GM23338 (cell line): Measurements from ENCODE around the gene USP9Y. TPM values are rescaled to one million over a fixed set of nuclear protein-coding genes. Genes with fewer than 3 reads are reported as not detected.

Experiments
- ATAC-seq: fragments of 200-7000 bp; cut with Tn5 transposase; 3 replicates; pipeline ENCODE4 v1.9.1; 2020
- DNase-seq: peaks from one replicate; pipeline ENCODE4 v3.0.0-alpha.2; 2015; ENCODE audit warnings: low spot score
- H2AFZ ChIP-seq: fragments of 200-600 bp; sonication (generic); 2 replicates; pipeline ENCODE4 v1.8.0; 2016; ENCODE audit warnings: antibody characterized with exemption, mild to moderate bottlenecking, moderate library complexity
- H3F3A ChIP-seq: fragments of 200-600 bp; sonication (generic); replicated peaks from 2 replicates; pipeline ENCODE4 v1.8.0; 2017; ENCODE audit warnings: antibody characterized with exemption, mixed run types, low read depth
- H3K27ac ChIP-seq: fragments of 200-600 bp; sonication (generic); 2 replicates; pipeline ENCODE4 v1.6.1; 2016; ENCODE audit warnings: low read depth
- H3K27me3 ChIP-seq: fragments of 200-600 bp; sonication (generic); 2 replicates; pipeline ENCODE4 v1.8.0; 2016; ENCODE audit warnings: mild to moderate bottlenecking, mixed run types, moderate library complexity; ENCODE audit not compliant: insufficient read depth
- H3K36me3 ChIP-seq: fragments of 200-600 bp; sonication (generic); 2 replicates; pipeline ENCODE4 v1.8.0; 2016; ENCODE audit warnings: mild to moderate bottlenecking; ENCODE audit not compliant: insufficient read depth
- H3K4me1 ChIP-seq: fragments of 200-600 bp; sonication (generic); 2 replicates; pipeline ENCODE4 v1.8.0; 2016; ENCODE audit warnings: mild to moderate bottlenecking, moderate library complexity; ENCODE audit not compliant: insufficient read depth
- H3K4me2 ChIP-seq: fragments of 200-600 bp; sonication (generic); 2 replicates; pipeline ENCODE4 v1.7.1; 2017; ENCODE audit warnings: mixed run types
- H3K4me3 ChIP-seq: fragments of 200-600 bp; sonication (generic); 2 replicates; pipeline ENCODE4 v1.6.1; 2016; ENCODE audit warnings: mixed run types
- H3K79me2 ChIP-seq: fragments of 200-600 bp; sonication (generic); replicated peaks from 2 replicates; pipeline ENCODE4 v1.8.0; 2017; ENCODE audit warnings: mild to moderate bottlenecking; ENCODE audit not compliant: insufficient read depth
- H3K9me2 ChIP-seq: fragments of 200-600 bp; sonication (generic); 2 replicates; pipeline ENCODE4 v1.8.0; 2017; ENCODE audit not compliant: insufficient read depth
- H4K20me1 ChIP-seq: fragments of 200-600 bp; sonication (generic); replicated peaks from 2 replicates; pipeline ENCODE4 v1.8.0; 2017; ENCODE audit warnings: mild to moderate bottlenecking; ENCODE audit not compliant: insufficient read depth
- H3K27ac Mint-ChIP-seq: 2 replicates; pipeline ENCODE4 v1.8.0; 2020; ENCODE audit warnings: inconsistent platforms, mild to moderate bottlenecking, moderate library complexity, mixed read lengths
- H3K27me3 Mint-ChIP-seq: 3 replicates; pipeline ENCODE4 v1.8.0; 2022; ENCODE audit warnings: low read depth, mild to moderate bottlenecking, moderate library complexity, mixed read lengths, inconsistent platforms; ENCODE audit not compliant: insufficient read depth, poor library complexity
- H3K36me3 Mint-ChIP-seq: 3 replicates; pipeline ENCODE4 v1.8.0; 2021; ENCODE audit warnings: low read depth, mild to moderate bottlenecking, inconsistent platforms, moderate library complexity, mixed read lengths
- H3K4me1 Mint-ChIP-seq: 3 replicates; pipeline ENCODE4 v1.8.0; 2020; ENCODE audit warnings: mild to moderate bottlenecking, inconsistent platforms, mixed read lengths
- H3K4me3 Mint-ChIP-seq: 3 replicates; pipeline ENCODE4 v1.8.0; 2021; ENCODE audit warnings: moderate library complexity, mild to moderate bottlenecking, inconsistent platforms, mixed read lengths
- H3K9me3 Mint-ChIP-seq: 3 replicates; pipeline ENCODE4 v1.8.0; 2020; ENCODE audit warnings: moderate library complexity, mild to moderate bottlenecking, inconsistent platforms, mixed read lengths
- CREB1 ChIP-seq: fragments of 250-450 bp; sonication (Bioruptor Pico); IDR thresholded peaks from 2 replicates; pipeline ENCODE4 v1.5.0; 2020; ENCODE audit warnings: low read depth, mild to moderate bottlenecking, moderate library complexity
- CTCF ChIP-seq, 2 experiments: fragments of 200-600 bp in 1 of 2; sonication (generic) in 1 of 2; conservative IDR thresholded peaks; 2 replicates each; pipeline versions ENCODE4 v1.5.1 to v1.6.1; 2016 to 2017; ENCODE audit warnings: antibody characterized with exemption in 2 of 2, low read depth in 2 of 2, mild to moderate bottlenecking in 2 of 2, moderate library complexity in 1 of 2
- ETS1 ChIP-seq: IDR thresholded peaks from 2 replicates; pipeline ENCODE4 v1.6.1; 2016; ENCODE audit warnings: antibody characterized with exemption
- EZH2 ChIP-seq: fragments of 200-600 bp; sonication (generic); IDR thresholded peaks from one replicate; pipeline ENCODE4 v1.8.0; 2017; ENCODE audit warnings: antibody characterized with exemption, mild to moderate bottlenecking, low read depth; ENCODE audit not compliant: unreplicated experiment
- EZH2phosphoT487 ChIP-seq: fragments of 200-600 bp; sonication (generic); IDR thresholded peaks from one replicate; pipeline ENCODE4 v1.8.1; 2018; ENCODE audit warnings: antibody characterized with exemption; ENCODE audit not compliant: unreplicated experiment
- JUNB ChIP-seq: IDR thresholded peaks from one replicate; pipeline ENCODE4 v1.6.1; 2016; ENCODE audit warnings: antibody characterized with exemption; ENCODE audit not compliant: unreplicated experiment
- NANOG ChIP-seq: IDR thresholded peaks from 2 replicates; pipeline ENCODE4 v1.6.1; 2016; ENCODE audit warnings: antibody characterized with exemption, borderline replicate concordance
- POLR2AphosphoS5 ChIP-seq: IDR thresholded peaks from 2 replicates; pipeline ENCODE4 v1.6.1; 2016; ENCODE audit warnings: antibody characterized with exemption, low read depth
- REST ChIP-seq: IDR thresholded peaks from one replicate; pipeline ENCODE4 v1.6.1; 2018; ENCODE audit warnings: antibody characterized with exemption; ENCODE audit not compliant: unreplicated experiment
- STAT1 ChIP-seq: IDR thresholded peaks from one replicate; pipeline ENCODE4 v1.6.1; 2016; ENCODE audit warnings: antibody characterized with exemption; ENCODE audit not compliant: unreplicated experiment
- ZNF331 ChIP-seq: fragments of 250-450 bp; sonication (Bioruptor Pico); IDR thresholded peaks from 2 replicates; pipeline ENCODE4 v1.5.0; 2020; ENCODE audit warnings: low read depth, mild to moderate bottlenecking, moderate library complexity
- ZNF462 ChIP-seq: fragments of 250-450 bp; sonication (Bioruptor Pico); IDR thresholded peaks from 2 replicates; pipeline ENCODE4 v1.5.0; 2020; ENCODE audit warnings: mild to moderate bottlenecking, moderate library complexity
- polyA plus RNA-seq: library from polyadenylated mRNA; unstranded; fragments of >200 nt; fragmentation: Nextera tagmentation; extraction: Ambion mirVana; gene quantifications from 2 replicates; pipeline ENCODE4 v1.2.1, GENCODE V29; 2016
- total RNA-seq: library from RNA; depleted of rRNA; stranded (reverse); fragments of >200 nt; shearing (Covaris generic); gene quantifications from 2 replicates; pipeline ENCODE4 v1.2.3, GENCODE V29; 2014

Gene USP9Y
- total and polyA plus RNA-seq, 2 experiments from 2014 or later: 23.7 to 49.0 TPM

GRCh38 chrY:12710460-12710859 lies 9.4 kb downstream of the USP9Y start (continued):
- TF ChIP-seq ETS1 (no peak), ZNF331 (CRISPR knock-in tag) (no peak)

GRCh38 chrY:12715376-12715775 lies 14.3 kb downstream of the USP9Y start:
- H3K4me3 Mint-ChIP-seq: no peak overlapping the region
- no peaks in the 10 kb centered on the region for H3K4me1 ChIP-seq
- peaks cover 2% of the 10 kb centered on the region; the same call in 1 of the 3 replicates for H3K4me1 Mint-ChIP-seq
- no peak for DNase-seq
- no peak for ATAC-seq
- no peaks in the 10 kb centered on the region for H3F3A ChIP-seq
- H2AFZ ChIP-seq: no peak overlapping the region
- no peak overlapping the region for H3K4me3 ChIP-seq
- H3K27ac Mint-ChIP-seq: no peak overlapping the region
- no peaks in the 10 kb centered on the region for H3K9me2 ChIP-seq
- H3K36me3 Mint-ChIP-seq: peaks cover 17% of the 10 kb centered on the region
- H3K4me2 ChIP-seq: no peak overlapping the region
- peaks cover 36% of the 10 kb centered on the region for H3K79me2 ChIP-seq
- no peaks in the 10 kb centered on the region for H3K9me3 Mint-ChIP-seq
- H3K27ac ChIP-seq: no peak overlapping the region
- no peaks in the 10 kb centered on the region for H3K27me3 Mint-ChIP-seq
- no peaks in the 10 kb centered on the region for H3K27me3 ChIP-seq
- H3K36me3 ChIP-seq: no peaks in the 10 kb centered on the region
- no peaks in the 10 kb centered on the region for H4K20me1 ChIP-seq
- TF ChIP-seq POLR2AphosphoS5 (no peak), NANOG (no peak), CREB1 (CRISPR knock-in tag) (no peak), EZH2 (no peak), ETS1 (no peak), REST (no peak), ZNF462 (CRISPR knock-in tag) (no peak), EZH2phosphoT487 (no peak), JUNB (no peak), STAT1 (no peak), ZNF331 (CRISPR knock-in tag) (no peak), CTCF (conservative IDR thresholded peaks at IDR 0.05; ENCODE audit: low read depth in 2 of 2) (no peak)
